Immature natural killer cell (primary cell): Measurements from ENCODE around the gene PRSS12. TPM values are rescaled to one million over a fixed set of nuclear protein-coding genes. Genes with fewer than 3 reads are reported as not detected.
"Not testable (repeated sequence)": the region's sequence is repeated elsewhere in the genome, so short reads cannot be mapped to it uniquely, and the experiment has no call there.

Experiments
- DNase-seq, 3 donors: peaks; one replicate each; pipeline ENCODE4 v3.0.0; 2022; ENCODE audit warnings: mixed read lengths in 1 of 3
- H3K27ac Mint-ChIP-seq, 6 donors: one replicate each; pipeline ENCODE4 v1.8.0; 2020; ENCODE audit warnings: mixed read lengths in 6 of 6, mild to moderate bottlenecking in 5 of 6, inconsistent platforms in 4 of 6, moderate library complexity in 3 of 6
- H3K27me3 Mint-ChIP-seq, 3 donors: one replicate each; pipeline ENCODE4 v1.8.0; 2020 to 2021; ENCODE audit warnings: low read depth in 3 of 3, mild to moderate bottlenecking in 3 of 3, mixed read lengths in 3 of 3, moderate library complexity in 3 of 3, inconsistent platforms in 1 of 3
- H3K36me3 Mint-ChIP-seq, 3 donors: one replicate each; pipeline ENCODE4 v1.8.0; 2020; ENCODE audit warnings: mixed read lengths in 3 of 3, inconsistent platforms in 2 of 3, mild to moderate bottlenecking in 2 of 3
- H3K4me1 Mint-ChIP-seq, 2 donors: one replicate each; pipeline ENCODE4 v1.8.0; 2020; ENCODE audit warnings: inconsistent platforms in 2 of 2, mild to moderate bottlenecking in 2 of 2, mixed read lengths in 2 of 2, moderate library complexity in 1 of 2
- H3K4me3 Mint-ChIP-seq, 5 donors: one replicate each; pipeline ENCODE4 v1.8.0; 2020; ENCODE audit warnings: mild to moderate bottlenecking in 5 of 5, mixed read lengths in 5 of 5, inconsistent platforms in 3 of 5, moderate library complexity in 3 of 5
- H3K9me3 Mint-ChIP-seq, 6 donors: one replicate each; pipeline ENCODE4 v1.8.0; 2020; ENCODE audit warnings: mild to moderate bottlenecking in 6 of 6, mixed read lengths in 6 of 6, inconsistent platforms in 4 of 6, moderate library complexity in 3 of 6
- polyA plus RNA-seq, 3 donors: library from polyadenylated mRNA; unstranded; fragments of 300-500 nt; fragmentation: Illumina TruSeq; gene quantifications; one replicate each; pipeline ENCODE4 v1.2.3, GENCODE V29; 2021

Gene PRSS12
- polyA plus RNA-seq, 3 donors from 2014 or later: not detected

DNA sequence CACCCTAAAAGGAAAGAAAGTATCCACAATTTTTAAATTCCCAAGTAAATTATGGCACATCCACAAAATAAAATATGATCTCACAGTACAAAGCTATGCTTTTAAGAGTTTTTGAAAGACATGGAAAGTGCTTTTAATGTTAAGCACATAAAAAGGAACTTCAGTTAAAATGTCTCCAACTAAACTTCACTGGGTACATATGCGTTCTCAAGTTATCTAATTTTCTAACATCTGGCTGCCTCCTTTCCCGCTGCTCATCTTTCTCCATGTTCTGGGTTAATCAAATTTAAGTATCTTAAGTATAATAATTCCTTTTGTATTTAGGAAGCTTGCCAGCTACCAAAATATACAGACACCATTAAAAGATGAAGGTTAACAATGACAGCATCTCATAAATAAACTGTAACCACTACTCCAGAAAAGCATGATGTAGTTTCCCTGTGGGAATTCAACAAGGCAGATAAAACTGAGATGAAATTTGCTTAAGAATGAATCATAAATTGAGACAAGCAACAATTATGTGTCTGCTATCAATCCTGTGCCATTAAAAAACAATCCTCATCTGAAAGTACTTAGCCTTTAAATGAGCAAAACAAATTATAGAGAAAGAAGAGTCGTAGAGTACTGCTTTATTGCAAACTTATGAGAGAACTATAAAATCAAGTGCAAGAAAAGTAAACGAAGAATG lies 25.1 kb downstream of the PRSS12 start:
- H3K4me3 Mint-ChIP-seq: no peak overlapping the region
- peaks cover 0 to 4% (median 0%) of the 10 kb centered on the region in 6 donors for H3K9me3 Mint-ChIP-seq
- no peaks in the 10 kb centered on the region for H3K4me1 Mint-ChIP-seq
- no peaks in the 10 kb centered on the region for H3K36me3 Mint-ChIP-seq
- peaks cover 0 to 2% (median 2%) of the 10 kb centered on the region in 3 donors for H3K27me3 Mint-ChIP-seq
- H3K27ac Mint-ChIP-seq: no peak overlapping the region
- no peak for DNase-seq

DNA sequence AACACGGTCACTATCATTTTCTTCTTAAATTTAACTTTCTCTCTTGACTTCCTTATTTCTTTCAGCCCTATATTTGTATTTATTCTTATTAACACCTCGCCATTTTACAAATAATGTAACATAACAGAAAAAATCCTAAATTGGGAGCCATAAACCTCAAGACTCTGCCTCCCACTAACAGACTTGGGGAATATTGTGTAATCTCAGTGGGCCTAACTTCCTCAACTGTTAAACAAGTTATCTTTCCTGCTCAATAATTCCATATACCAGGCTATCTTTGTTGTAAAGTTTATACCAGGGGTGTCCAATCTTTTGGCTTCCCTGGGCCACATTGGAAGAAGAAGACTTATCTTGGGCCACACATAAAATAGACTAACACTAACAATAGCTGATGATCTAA lies 26.2 kb downstream of the PRSS12 start:
- Mint-ChIP-seq H3K9me3 (peaks cover 0 to 3% (median 0%) of the 10 kb centered on the region in 6 donors), H3K4me3 (no peak overlapping the region), H3K4me1 (no peaks in the 10 kb centered on the region)

DNA sequence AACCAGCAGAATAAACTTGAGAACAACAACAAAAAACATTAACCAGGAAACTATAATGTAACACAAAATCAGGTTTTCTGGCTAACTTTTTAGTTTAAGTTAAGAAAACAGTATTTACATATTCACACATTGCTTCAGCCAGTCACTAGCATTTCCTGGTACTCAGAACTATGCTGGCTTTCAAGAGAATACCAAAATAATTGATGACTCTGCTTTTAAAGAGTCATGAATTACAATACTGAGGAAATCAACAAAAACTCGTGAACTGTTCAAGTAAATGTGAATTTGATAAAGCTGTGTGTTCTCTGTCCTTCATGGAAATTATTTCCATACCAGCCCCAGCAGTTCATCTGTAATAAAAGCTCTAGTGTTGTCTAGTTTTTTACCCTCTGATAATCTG lies 27.4 kb downstream of the PRSS12 start:
- Mint-ChIP-seq H3K27me3 (peaks cover under 1 to 4% (median 1%) of the 10 kb centered on the region in 3 donors), H3K36me3 (no peaks in the 10 kb centered on the region), H3K27ac (no peak overlapping the region), H3K9me3 (peaks cover 0 to 5% (median 1%) of the 10 kb centered on the region in 6 donors), H3K4me3 (no peak overlapping the region), H3K4me1 (no peaks in the 10 kb centered on the region)
- no peak for DNase-seq

More for the DNA sequence above, 26.2 kb downstream of the PRSS12 start:
- DNase-seq: no peak
- Mint-ChIP-seq H3K36me3 (no peaks in the 10 kb centered on the region), H3K27me3 (peaks cover 0 to 1% (median 0%) of the 10 kb centered on the region in 3 donors), H3K27ac (no peak overlapping the region)

GRCh38 chr4:118322831-118323502 lies 29.8 kb downstream of the PRSS12 start:
- no peak for DNase-seq
- no peaks in the 10 kb centered on the region for H3K4me1 Mint-ChIP-seq
- H3K4me3 Mint-ChIP-seq: no peak overlapping the region
- H3K27ac Mint-ChIP-seq: no peak overlapping the region
- H3K27me3 Mint-ChIP-seq: peaks cover 1 to 16% (median 3%) of the 10 kb centered on the region in 3 donors
- H3K36me3 Mint-ChIP-seq: no peaks in the 10 kb centered on the region
- H3K9me3 Mint-ChIP-seq: peaks cover 0 to 5% (median 1%) of the 10 kb centered on the region in 6 donors

DNA sequence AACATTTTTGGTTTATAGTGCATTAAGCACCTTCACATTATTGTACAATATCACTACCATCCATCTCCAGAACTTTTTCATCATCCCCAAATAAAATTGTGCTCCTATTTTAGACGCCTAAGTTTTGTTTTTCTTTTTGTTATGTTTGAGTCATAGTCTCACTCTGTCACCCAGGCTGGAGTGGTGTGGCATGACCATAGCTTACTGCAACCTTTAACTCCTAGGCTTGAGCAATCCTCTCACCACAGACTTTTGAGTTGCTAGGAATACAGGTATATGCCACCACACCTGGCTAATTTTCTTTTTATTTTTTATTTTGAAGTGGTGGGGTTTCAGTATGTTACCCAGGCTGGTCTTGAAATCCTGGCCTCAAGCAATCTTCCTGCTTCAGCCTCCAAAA lies 33.9 kb downstream of the PRSS12 start:
- no peak for DNase-seq
- Mint-ChIP-seq H3K36me3 (no peaks in the 10 kb centered on the region), H3K4me3 (no peak overlapping the region), H3K9me3 (peaks cover 0 to 5% (median under 1%) of the 10 kb centered on the region in 6 donors), H3K27ac (no peak overlapping the region), H3K4me1 (no peaks in the 10 kb centered on the region), H3K27me3 (peaks cover 0 to 16% (median 6%) of the 10 kb centered on the region in 3 donors)

GRCh38 chr4:118317691-118318090 lies 35.1 kb downstream of the PRSS12 start:
- Mint-ChIP-seq H3K36me3 (no peaks in the 10 kb centered on the region), H3K4me3 (no peak overlapping the region), H3K4me1 (no peaks in the 10 kb centered on the region)

DNA sequence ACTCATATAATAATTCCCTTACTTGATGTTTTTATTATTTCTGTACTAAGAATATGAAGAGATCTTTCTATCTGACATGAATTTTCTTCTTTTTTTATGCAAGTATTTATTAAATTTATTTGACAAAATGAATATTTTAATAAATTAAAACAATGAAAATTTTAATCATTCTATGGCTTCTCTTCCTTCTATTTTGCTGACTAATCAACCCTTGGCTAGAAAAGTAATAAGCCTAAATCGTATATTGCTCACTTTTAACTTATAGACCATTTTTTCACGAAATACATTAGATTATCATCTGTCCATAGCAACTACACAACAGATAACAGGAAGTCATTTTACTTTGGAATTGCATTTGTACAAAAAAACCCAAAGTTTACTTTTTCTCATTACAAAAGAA lies 38.6 kb downstream of the PRSS12 start:
- no peak for DNase-seq
- Mint-ChIP-seq H3K27me3 (peaks cover 0 to 9% (median 2%) of the 10 kb centered on the region in 3 donors), H3K4me1 (no peaks in the 10 kb centered on the region), H3K36me3 (no peaks in the 10 kb centered on the region), H3K9me3 (peaks cover 0 to 5% (median 0%) of the 10 kb centered on the region in 6 donors), H3K4me3 (no peak overlapping the region), H3K27ac (no peak overlapping the region)

More at GRCh38 chr4:118317691-118318090, 35.1 kb downstream of the PRSS12 start:
- Mint-ChIP-seq H3K9me3 (peaks cover 0 to 5% (median under 1%) of the 10 kb centered on the region in 6 donors), H3K27me3 (peaks cover 0 to 16% (median 6%) of the 10 kb centered on the region in 3 donors), H3K27ac (no peak overlapping the region)
- DNase-seq: no peak

GRCh38 chr4:118313098-118313497 lies 39.7 kb downstream of the PRSS12 start:
- Mint-ChIP-seq H3K27ac (no peak overlapping the region), H3K4me3 (no peak overlapping the region), H3K27me3 (peaks cover 1 to 2% (median 1%) of the 10 kb centered on the region in 3 donors), H3K36me3 (no peaks in the 10 kb centered on the region), H3K9me3 (peaks cover 0 to 5% (median 0%) of the 10 kb centered on the region in 6 donors), H3K4me1 (no peaks in the 10 kb centered on the region)
- no peak for DNase-seq

- Mint-ChIP-seq H3K4me1 (no peaks in the 10 kb centered on the region), H3K4me3 (no peak overlapping the region), H3K36me3 (no peaks in the 10 kb centered on the region), H3K27ac (no peak overlapping the region), H3K9me3 (peaks cover 0 to 5% (median 0%) of the 10 kb centered on the region in 6 donors), H3K27me3 (peaks cover 0 to 2% (median 1%) of the 10 kb centered on the region in 3 donors)
- DNase-seq: no peak
Measured at GRCh38 chr4:118308306-118309030, 44.3 kb downstream of the PRSS12 start.

DNA sequence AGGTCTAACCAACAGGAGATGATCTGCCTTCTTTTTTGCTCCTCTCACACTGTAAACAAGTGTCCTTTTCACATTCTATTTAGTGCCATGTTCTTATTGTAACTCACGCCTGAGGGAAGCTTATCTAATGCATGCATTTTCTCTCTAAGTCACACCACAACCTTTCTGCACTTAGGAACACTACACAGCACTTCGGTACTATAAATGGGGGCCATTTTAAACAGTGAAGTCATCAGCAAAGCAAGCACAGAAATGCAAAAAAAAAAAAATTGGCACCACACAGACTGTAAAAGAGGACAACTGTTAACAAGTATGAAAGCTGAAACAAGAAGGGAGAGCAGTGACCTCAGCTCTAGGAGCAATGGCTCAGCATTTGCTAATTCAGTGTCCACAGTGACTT lies 45.2 kb downstream of the PRSS12 start:
- Mint-ChIP-seq H3K4me1 (no peaks in the 10 kb centered on the region), H3K36me3 (no peaks in the 10 kb centered on the region), H3K4me3 (no peak overlapping the region), H3K27me3 (peaks cover under 1 to 2% (median 1%) of the 10 kb centered on the region in 3 donors), H3K27ac (no peak overlapping the region), H3K9me3 (peaks cover 0 to 5% (median 0%) of the 10 kb centered on the region in 6 donors)
- DNase-seq: no peak

DNA sequence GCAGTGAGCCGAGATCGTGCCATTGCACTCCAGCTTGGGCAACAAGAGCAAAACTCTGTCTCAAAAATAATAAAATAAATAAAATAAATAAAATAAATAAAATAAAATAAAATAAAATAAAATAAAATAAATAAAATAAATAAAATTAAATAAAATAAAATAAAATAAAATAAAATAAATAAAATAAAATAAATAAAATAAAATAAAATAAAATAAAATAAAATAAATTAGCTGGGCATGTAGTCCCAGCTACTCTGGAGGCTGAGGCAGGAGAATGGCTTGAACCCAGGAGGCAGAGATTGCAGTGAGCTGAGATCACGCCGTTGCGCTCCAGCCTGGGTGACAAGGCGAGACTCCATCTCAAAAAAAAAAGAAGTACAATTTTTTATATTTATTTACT lies 53.2 kb downstream of the PRSS12 start:
- H3K9me3 Mint-ChIP-seq, H3K4me1 Mint-ChIP-seq, H3K27ac Mint-ChIP-seq, DNase-seq, H3K4me3 Mint-ChIP-seq, H3K36me3 Mint-ChIP-seq, H3K27me3 Mint-ChIP-seq: not testable (repeated sequence)

- Mint-ChIP-seq H3K27me3 (peaks cover 2 to 4% (median 4%) of the 10 kb centered on the region in 3 donors), H3K4me1 (no peaks in the 10 kb centered on the region), H3K9me3 (no peaks in the 10 kb centered on the region)
Measured at GRCh38 chr4:118296729-118297128, 56.1 kb downstream of the PRSS12 start.

GRCh38 chr4:118290951-118291350 lies 61.9 kb downstream of the PRSS12 start:
- Mint-ChIP-seq H3K27me3 (peaks cover 0 to 4% (median 0%) of the 10 kb centered on the region in 3 donors), H3K9me3 (no peaks in the 10 kb centered on the region), H3K27ac (no peak overlapping the region), H3K36me3 (peaks cover 0 to 5% (median 5%) of the 10 kb centered on the region in 3 donors), H3K4me3 (no peak overlapping the region), H3K4me1 (no peaks in the 10 kb centered on the region)
- DNase-seq: no peak

More at GRCh38 chr4:118296729-118297128, 56.1 kb downstream of the PRSS12 start:
- no peaks in the 10 kb centered on the region for H3K36me3 Mint-ChIP-seq
- no peak overlapping the region for H3K27ac Mint-ChIP-seq
- DNase-seq: no peak
- H3K4me3 Mint-ChIP-seq: no peak overlapping the region

- no peak overlapping the region for H3K4me3 Mint-ChIP-seq
- no peaks in the 10 kb centered on the region for H3K27me3 Mint-ChIP-seq
- no peaks in the 10 kb centered on the region for H3K9me3 Mint-ChIP-seq
- no peak for DNase-seq
- H3K27ac Mint-ChIP-seq: no peak overlapping the region
- peaks cover 0 to 5% (median 5%) of the 10 kb centered on the region in 3 donors for H3K36me3 Mint-ChIP-seq
- H3K4me1 Mint-ChIP-seq: no peaks in the 10 kb centered on the region
Measured at GRCh38 chr4:118289794-118290193, 63.0 kb downstream of the PRSS12 start.
